ENCODE data around the gene SECISBP2L.
A peak's percentile ranks its signal among the peaks of the same experiment; 100 is the strongest.
"Not testable (repeated sequence)": the region's sequence is repeated elsewhere in the genome, so short reads cannot be mapped to it uniquely, and the experiment has no call there.

SECISBP2L gene

GRCh38 chr15:49046220-49047102, at the start of gene SECISBP2L:
Gene SECISBP2L (minus strand): TSS chr15:49046446. CDS start chr15:49046299, 147 bp downstream.
- DNase-seq (ENCODE audit: low spot score) (peak; percentile 89), FAIRE-seq (no peak)

- no peak for FAIRE-seq
- no peak for DNase-seq (ENCODE audit: low spot score)
These were observed 48.7 kb upstream of the SECISBP2L start for GRCh38 chr15:49094923-49095322.

GRCh38 chr15:49093252-49094105, 47.2 kb upstream of the SECISBP2L start:
- DNase-seq (ENCODE audit: low spot score) (no peak), FAIRE-seq (no peak)

- FAIRE-seq (no peak), DNase-seq (ENCODE audit: low spot score) (no peak)
These were observed 42.8 kb upstream of the SECISBP2L start for GRCh38 chr15:49088996-49089395.

- DNase-seq (ENCODE audit: low spot score) (no peak), FAIRE-seq (no peak)
These were observed 39.6 kb upstream of the SECISBP2L start for GRCh38 chr15:49085696-49086459.

GRCh38 chr15:49084285-49084570, 38.0 kb upstream of the SECISBP2L start:
- FAIRE-seq (no peak), DNase-seq (ENCODE audit: low spot score) (no peak)

GRCh38 chr15:49083401-49084284, 37.4 kb upstream of the SECISBP2L start:
- FAIRE-seq (no peak), DNase-seq (ENCODE audit: low spot score) (no peak)

GRCh38 chr15:49082960-49083359, 36.7 kb upstream of the SECISBP2L start:
- FAIRE-seq (no peak), DNase-seq (ENCODE audit: low spot score) (no peak)

- no peak for FAIRE-seq
- DNase-seq (ENCODE audit: low spot score): peak; percentile 5
These were observed 33.2 kb upstream of the SECISBP2L start for GRCh38 chr15:49079340-49080039.

- DNase-seq (ENCODE audit: low spot score) (no peak), FAIRE-seq (no peak)
These were observed 29.6 kb upstream of the SECISBP2L start for GRCh38 chr15:49075881-49076280.

GRCh38 chr15:49074589-49075287, 28.5 kb upstream of the SECISBP2L start:
- DNase-seq (ENCODE audit: low spot score); FAIRE-seq: not testable (repeated sequence)

GRCh38 chr15:49066372-49066771, 20.1 kb upstream of the SECISBP2L start:
- no peak for DNase-seq (ENCODE audit: low spot score)
- FAIRE-seq: no peak

- DNase-seq (ENCODE audit: low spot score): no peak
- no peak for FAIRE-seq
These were observed 18.6 kb upstream of the SECISBP2L start for GRCh38 chr15:49064884-49065283.

- FAIRE-seq (no peak), DNase-seq (ENCODE audit: low spot score) (no peak)
These were observed 18.0 kb upstream of the SECISBP2L start for GRCh38 chr15:49064281-49064653.

- FAIRE-seq: no peak
These were observed 17.4 kb upstream of the SECISBP2L start for GRCh38 chr15:49063402-49064280.

GRCh38 chr15:49062900-49063299, 16.7 kb upstream of the SECISBP2L start:
- FAIRE-seq: no peak

More at GRCh38 chr15:49063402-49064280, 17.4 kb upstream of the SECISBP2L start:
- no peak for DNase-seq (ENCODE audit: low spot score)

GRCh38 chr15:49060710-49061495, 14.7 kb upstream of the SECISBP2L start:
- FAIRE-seq: no peak
- DNase-seq (ENCODE audit: low spot score): no peak

More at GRCh38 chr15:49062900-49063299, 16.7 kb upstream of the SECISBP2L start:
- no peak for DNase-seq (ENCODE audit: low spot score)

- DNase-seq (ENCODE audit: low spot score) (no peak), FAIRE-seq (no peak)
These were observed 13.2 kb upstream of the SECISBP2L start for GRCh38 chr15:49059491-49059890.

All from urothelium cell line (cell line).